B cell (primary cell): ENCODE results near the gene SLAIN2.

Experiments used
- EZH2 ChIP-seq: IDR thresholded peaks from 2 replicates; pipeline ENCODE4 v1.6.1; 2012; ENCODE audit warnings: borderline replicate concordance, low read depth, mild to moderate bottlenecking, moderate library complexity, low read length; ENCODE audit not compliant: insufficient read depth, poor library complexity, severe bottlenecking
- TF ChIP-seq, protein P1 (sequence below): fragments of 200-600 bp; IDR thresholded peaks from one replicate; pipeline ENCODE4 v1.8.0; 2022; ENCODE audit warnings: antibody characterized with exemption, mild to moderate bottlenecking

DNA sequence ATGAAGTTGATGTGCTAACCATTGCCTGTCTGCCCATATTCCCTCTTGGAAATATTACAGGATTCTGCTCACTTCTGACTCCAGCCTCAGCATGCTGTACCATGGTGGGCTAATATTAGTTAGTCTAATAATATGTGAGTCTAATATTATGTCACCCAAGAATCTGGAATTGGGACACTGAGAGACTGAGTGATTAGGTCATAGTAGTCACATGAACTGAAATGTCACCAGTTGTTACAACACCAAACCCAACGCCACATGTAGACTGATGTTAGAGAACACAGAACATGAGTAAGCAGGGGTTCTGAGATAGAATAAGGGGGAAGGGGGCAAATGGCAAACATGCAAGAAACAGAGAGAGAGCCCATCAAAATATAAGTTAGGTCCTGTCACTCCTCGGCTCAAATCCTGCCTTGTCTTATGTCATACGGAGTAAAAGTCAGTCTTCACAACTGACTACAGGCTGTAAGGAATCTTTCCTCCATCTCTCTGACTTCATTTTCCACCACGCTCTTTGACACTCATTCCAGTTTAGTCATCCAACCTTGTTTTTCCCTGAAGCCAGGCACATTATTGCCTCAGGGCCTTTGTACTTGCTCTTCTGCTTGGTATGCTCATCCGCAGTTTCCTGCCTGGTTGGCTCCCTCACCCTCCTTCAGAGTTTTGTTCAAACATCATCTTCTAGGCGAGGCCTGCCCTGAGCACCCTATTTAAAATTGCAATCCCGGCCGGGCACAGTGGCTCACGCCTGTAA is 9.6 kb upstream of the SLAIN2 start:
- TF ChIP-seq EZH2 = no peak
- TF ChIP-seq, protein P1, sequence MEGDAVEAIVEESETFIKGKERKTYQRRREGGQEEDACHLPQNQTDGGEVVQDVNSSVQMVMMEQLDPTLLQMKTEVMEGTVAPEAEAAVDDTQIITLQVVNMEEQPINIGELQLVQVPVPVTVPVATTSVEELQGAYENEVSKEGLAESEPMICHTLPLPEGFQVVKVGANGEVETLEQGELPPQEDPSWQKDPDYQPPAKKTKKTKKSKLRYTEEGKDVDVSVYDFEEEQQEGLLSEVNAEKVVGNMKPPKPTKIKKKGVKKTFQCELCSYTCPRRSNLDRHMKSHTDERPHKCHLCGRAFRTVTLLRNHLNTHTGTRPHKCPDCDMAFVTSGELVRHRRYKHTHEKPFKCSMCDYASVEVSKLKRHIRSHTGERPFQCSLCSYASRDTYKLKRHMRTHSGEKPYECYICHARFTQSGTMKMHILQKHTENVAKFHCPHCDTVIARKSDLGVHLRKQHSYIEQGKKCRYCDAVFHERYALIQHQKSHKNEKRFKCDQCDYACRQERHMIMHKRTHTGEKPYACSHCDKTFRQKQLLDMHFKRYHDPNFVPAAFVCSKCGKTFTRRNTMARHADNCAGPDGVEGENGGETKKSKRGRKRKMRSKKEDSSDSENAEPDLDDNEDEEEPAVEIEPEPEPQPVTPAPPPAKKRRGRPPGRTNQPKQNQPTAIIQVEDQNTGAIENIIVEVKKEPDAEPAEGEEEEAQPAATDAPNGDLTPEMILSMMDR = no peak
